Epithelial cell of proximal tubule (primary cell): Measurements from ENCODE around the gene HNRNPD. TPM values are rescaled to one million over a fixed set of nuclear protein-coding genes. Genes with fewer than 3 reads are reported as not detected.
"Not testable (repeated sequence)": the region's sequence is repeated elsewhere in the genome, so short reads cannot be mapped to it uniquely, and the experiment has no call there.

Source experiments
- DNase-seq: peaks from one replicate; pipeline ENCODE4 v3.0.0-alpha.2; 2011; ENCODE audit warnings: low read depth
- H3K4me3 ChIP-seq: 2 replicates; pipeline ENCODE4 v1.5.1; 2011; ENCODE audit warnings: low read depth, mild to moderate bottlenecking, low read length
- total RNA-seq: library from RNA; depleted of rRNA; stranded (reverse); fragments of >200 nt; gene quantifications from 2 replicates; pipeline ENCODE4 v1.2.3, GENCODE V29; 2015
- TF ChIP-seq, protein P1 (sequence below): conservative IDR thresholded peaks from 2 replicates; pipeline ENCODE4 v1.5.1; 2012; ENCODE audit warnings: low read depth, mild to moderate bottlenecking, low read length

The HNRNPD gene
- total RNA-seq, 1 donor from 2014 or later = 96.6 TPM

DNA sequence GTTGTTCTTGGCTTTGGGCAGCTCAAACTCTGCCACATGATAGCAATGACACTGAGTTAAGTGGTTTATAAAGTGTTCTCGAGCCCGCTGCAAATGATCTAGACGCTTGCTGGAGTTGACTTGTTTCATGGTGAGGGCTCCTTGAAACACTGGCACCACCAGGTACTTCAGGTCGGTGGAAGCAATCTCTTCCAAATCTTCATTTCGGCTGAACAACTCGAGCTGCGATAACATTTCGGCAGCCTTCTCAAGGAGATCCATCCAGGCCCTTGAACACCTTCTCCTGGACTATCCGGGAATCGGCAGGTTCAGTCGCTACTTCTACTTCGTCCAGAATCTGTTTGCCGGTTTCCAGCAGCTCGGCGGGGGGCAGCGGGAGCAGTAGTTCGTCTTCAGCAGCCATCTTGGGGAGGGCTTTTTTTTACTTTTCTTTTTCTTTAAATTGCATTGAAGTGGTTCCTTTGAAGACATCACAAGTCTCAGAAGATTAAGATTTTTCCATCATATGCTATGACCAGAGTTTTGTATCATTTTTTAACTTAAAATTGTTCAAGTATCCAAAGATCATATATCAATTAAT lies 28.5 kb upstream of the HNRNPD start:
- H3K4me3 ChIP-seq = no peak overlapping the region
- no peak for DNase-seq
- TF ChIP-seq, protein P1, sequence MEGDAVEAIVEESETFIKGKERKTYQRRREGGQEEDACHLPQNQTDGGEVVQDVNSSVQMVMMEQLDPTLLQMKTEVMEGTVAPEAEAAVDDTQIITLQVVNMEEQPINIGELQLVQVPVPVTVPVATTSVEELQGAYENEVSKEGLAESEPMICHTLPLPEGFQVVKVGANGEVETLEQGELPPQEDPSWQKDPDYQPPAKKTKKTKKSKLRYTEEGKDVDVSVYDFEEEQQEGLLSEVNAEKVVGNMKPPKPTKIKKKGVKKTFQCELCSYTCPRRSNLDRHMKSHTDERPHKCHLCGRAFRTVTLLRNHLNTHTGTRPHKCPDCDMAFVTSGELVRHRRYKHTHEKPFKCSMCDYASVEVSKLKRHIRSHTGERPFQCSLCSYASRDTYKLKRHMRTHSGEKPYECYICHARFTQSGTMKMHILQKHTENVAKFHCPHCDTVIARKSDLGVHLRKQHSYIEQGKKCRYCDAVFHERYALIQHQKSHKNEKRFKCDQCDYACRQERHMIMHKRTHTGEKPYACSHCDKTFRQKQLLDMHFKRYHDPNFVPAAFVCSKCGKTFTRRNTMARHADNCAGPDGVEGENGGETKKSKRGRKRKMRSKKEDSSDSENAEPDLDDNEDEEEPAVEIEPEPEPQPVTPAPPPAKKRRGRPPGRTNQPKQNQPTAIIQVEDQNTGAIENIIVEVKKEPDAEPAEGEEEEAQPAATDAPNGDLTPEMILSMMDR = no peak

DNA sequence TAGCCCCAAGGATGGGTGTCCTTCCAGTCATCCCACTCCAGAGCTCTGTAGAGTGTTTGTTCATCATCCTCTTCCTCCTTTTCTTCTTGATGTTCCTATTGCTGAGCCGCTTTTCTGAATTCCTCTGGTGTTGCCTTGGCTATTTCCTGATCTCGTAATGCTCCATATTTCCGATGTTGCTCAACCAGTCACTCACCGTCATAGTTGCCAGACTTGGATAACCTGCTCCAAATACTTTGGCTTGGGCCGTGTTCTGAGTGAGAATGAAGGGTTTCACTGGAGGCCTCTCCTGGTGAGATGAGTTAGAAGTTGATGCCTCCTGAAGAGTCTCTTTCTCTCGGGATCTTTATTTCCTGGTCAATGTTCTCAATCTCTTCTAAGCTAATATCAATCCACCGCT lies 27.8 kb upstream of the HNRNPD start:
- TF ChIP-seq, protein P1 = no peak
- H3K4me3 ChIP-seq = no peak overlapping the region
- no peak for DNase-seq

DNA sequence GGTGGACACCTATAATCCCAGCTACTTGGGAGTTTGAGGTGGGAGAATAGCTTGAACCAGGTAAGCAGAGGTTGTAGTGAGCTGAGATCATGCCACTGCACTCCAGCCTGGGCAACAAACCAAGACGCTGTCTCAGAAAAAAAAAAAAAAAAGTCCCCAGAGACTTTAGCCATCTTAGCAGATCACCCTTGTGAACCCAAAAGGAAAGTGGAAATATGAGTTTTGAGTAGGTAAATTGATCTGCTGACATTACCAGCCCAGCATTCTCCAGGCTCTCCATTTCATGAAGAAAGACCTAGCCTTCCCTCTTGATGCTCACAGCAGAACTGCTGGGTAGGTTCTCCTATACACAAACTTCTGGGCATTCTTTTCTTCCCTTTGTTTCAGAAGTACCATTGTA lies 24.5 kb upstream of the HNRNPD start:
- DNase-seq = no peak
- H3K4me3 ChIP-seq = no peak overlapping the region
- TF ChIP-seq, protein P1 = no peak

DNA sequence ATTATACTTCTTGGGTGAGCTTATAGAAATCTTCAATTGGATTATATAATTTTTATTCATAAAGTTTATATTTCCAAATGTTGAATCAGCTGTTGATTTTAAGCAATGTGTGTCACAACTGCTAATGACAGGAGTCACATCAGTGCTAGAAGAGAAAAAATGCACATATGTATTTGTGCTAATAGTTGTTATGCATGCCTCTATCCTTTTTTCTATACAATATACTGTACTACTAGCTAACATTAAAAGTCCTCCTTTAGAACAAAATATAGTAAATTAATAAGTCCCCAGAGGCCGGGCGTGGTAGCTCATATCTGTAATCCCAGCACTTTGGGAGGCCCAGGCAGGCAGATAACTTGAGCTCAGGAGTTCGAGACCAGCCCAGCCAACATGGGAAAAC lies 23.7 kb upstream of the HNRNPD start:
- no peak overlapping the region for H3K4me3 ChIP-seq
- no peak for DNase-seq
- TF ChIP-seq, protein P1 = no peak

DNA sequence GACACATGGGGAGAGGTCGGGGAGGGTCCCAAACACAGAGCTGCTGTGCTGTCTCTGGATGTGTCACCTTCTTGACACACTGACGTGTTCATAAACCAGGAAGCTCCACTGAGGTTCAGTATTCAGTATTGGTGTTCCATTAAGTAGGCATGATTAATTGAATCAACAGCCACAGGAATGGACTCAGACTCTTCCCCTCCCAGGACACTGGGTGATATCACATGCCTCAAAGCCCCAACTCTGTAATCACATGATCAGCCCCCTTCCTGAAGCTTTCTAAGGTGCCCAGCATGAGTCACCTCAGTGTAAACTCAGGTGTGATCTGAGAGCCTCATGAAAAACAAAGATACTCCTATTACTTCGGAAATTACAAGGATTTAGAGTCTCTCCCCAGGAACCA lies 21.1 kb upstream of the HNRNPD start:
- peak; percentile 49 for DNase-seq
- no peak overlapping the region for H3K4me3 ChIP-seq
- TF ChIP-seq, protein P1 = no peak

DNA sequence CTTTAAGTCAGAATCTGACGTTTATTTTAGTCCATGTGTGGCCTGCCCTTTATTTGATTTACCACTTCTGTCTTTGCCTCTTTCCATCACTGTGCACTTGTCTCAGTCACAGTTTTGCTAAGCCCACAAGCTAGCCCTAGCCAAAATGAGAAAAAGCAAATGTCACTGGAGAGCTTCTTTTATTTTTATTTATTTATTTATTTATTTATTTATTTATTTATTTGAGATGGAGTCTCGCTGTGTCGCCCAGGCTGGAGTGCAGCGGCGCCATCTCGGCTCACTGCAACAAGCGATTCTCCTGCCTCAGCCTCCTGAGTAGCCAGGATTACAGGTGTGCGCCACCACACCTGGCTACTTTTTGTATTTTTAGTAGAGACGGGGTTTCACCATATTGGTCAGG lies 16.3 kb upstream of the HNRNPD start:
- DNase-seq, H3K4me3 ChIP-seq: not testable (repeated sequence)

DNA sequence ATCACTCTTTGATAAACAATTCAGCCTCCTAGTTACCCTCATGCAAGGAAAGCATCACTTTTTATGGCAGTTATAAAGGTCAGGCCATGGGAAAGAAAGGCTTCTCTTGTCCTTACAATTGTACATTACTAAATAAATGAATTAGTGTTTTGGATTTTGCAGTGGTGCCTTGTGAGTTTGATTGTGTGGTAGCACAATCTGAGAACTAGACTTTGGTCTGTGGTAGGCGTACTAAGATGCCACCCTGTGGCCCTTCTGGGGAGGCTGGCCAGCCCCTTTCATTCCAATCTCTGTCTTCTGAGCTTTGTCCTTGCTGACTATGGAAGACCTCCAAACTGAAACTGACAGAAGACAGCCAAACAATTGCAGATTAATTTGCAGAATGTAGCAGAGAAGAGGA lies 14.6 kb upstream of the HNRNPD start:
- no peak overlapping the region for H3K4me3 ChIP-seq
- DNase-seq = no peak

DNA sequence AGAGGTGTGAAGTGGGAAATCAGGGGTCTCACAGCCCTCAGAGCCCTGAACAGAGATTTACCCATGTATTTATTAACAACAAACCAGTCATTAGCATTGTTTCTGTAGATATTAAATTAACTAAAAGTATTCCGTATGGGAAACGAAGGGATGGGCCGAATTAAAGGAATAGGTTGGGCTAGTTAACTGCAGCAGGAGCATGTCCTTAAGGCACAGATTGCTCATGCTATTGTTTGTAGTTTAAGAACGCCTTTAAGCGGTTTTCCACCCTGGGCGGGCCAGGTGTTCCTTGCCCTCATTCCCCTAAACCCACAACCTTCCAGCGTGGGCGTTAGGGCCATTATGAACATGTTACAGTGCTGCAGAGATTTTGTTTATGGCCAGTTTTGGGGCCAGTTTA lies 12.5 kb upstream of the HNRNPD start:
- H3K4me3 ChIP-seq, DNase-seq: not testable (repeated sequence)

More for the DNA sequence above, 14.6 kb upstream of the HNRNPD start:
- TF ChIP-seq, protein P1 = peak; percentile 32
